Endothelial cell of umbilical vein (primary cell): Measurements from ENCODE around the gene GPR157.
"Not testable (repeated sequence)": the region's sequence is repeated elsewhere in the genome, so short reads cannot be mapped to it uniquely, and the experiment has no call there.

ENCODE experiments used
- POLR2A ChIP-seq: IDR thresholded peaks from 2 replicates; pipeline ENCODE4 v1.6.1; 2012; ENCODE audit warnings: low read depth, mild to moderate bottlenecking, control low read depth, low read length
- TF ChIP-seq, protein P1 (sequence below), 2 donors: IDR thresholded peaks; 1 replicate in 1 of 2; 2 replicates in 1 of 2; pipeline ENCODE4 v1.5.1; 2011; ENCODE audit warnings: low read length in 2 of 2, mild to moderate bottlenecking in 2 of 2, moderate library complexity in 2 of 2, control low read depth in 1 of 2, inconsistent platforms in 1 of 2, low read depth in 1 of 2; ENCODE audit not compliant: insufficient read depth in 1 of 2; ENCODE audit errors: extremely low read depth in 1 of 2

DNA sequence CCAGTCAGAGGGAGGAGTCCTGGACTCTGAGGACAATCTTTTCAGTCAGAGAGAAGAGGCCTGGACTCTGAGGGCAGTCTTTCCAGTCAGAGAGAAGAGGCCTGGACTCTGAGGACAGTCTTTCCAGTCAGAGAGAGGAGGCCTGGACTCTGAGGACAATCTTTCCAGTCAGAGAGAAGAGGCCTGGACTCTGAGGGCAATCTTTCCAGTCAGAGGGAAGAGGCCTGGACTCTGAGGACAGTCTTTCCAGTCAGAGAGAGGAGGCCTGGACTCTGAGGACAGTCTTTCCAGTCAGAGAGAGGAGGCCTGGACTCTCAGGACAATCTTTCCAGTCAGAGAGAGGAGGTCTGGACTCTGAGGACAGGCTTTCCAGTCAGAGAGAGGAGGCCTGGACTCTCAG, 26.5 kb upstream of the GPR157 start:
- not testable (repeated sequence) for TF ChIP-seq POLR2A
- TF ChIP-seq, protein P1, sequence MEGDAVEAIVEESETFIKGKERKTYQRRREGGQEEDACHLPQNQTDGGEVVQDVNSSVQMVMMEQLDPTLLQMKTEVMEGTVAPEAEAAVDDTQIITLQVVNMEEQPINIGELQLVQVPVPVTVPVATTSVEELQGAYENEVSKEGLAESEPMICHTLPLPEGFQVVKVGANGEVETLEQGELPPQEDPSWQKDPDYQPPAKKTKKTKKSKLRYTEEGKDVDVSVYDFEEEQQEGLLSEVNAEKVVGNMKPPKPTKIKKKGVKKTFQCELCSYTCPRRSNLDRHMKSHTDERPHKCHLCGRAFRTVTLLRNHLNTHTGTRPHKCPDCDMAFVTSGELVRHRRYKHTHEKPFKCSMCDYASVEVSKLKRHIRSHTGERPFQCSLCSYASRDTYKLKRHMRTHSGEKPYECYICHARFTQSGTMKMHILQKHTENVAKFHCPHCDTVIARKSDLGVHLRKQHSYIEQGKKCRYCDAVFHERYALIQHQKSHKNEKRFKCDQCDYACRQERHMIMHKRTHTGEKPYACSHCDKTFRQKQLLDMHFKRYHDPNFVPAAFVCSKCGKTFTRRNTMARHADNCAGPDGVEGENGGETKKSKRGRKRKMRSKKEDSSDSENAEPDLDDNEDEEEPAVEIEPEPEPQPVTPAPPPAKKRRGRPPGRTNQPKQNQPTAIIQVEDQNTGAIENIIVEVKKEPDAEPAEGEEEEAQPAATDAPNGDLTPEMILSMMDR (IDR thresholded peaks at IDR 0.05; ENCODE audit: extremely low read depth in 1 of 2, insufficient read depth in 1 of 2, low read depth in 1 of 2, low read length in 2 of 2) = not testable (repeated sequence)
